Measurements from ENCODE around the gene IL9R. TPM values are rescaled to one million over a fixed set of nuclear protein-coding genes. Genes with fewer than 3 reads are reported as not detected.

Gene IL9R
- polyA plus RNA-seq (2013, experiment 1 of 2) = 0.07 TPM
- 0.06 TPM for polyA plus RNA-seq (2013, experiment 2 of 2)

- Histone ChIP-seq H3K4ac (ENCODE audit: low read depth, low read length) (no peak within 1 kb of the TSS), H3K79me1 (ENCODE audit: low read length) (no peaks in the 10 kb centered on the region), H2AK5ac (ENCODE audit: low read length) (no peak within 1 kb of the TSS), H3K27ac (ENCODE audit: low read depth, low read length) (no peak within 1 kb of the TSS), H3K27me3 (ENCODE audit: insufficient read depth, low read length, poor library complexity) (no peaks in the 10 kb centered on the region), H3K4me1 (ENCODE audit: control insufficient read depth, low read depth, low read length) (no peaks in the 10 kb centered on the region), H4K8ac (ENCODE audit: low read depth, low read length) (no peak within 1 kb of the TSS), H3K36me3 (ENCODE audit: control insufficient read depth, insufficient read depth, low read length) (no peaks in the 10 kb centered on the region), H3K56ac (ENCODE audit: low read length) (no peak within 1 kb of the TSS), H3K4me2 (ENCODE audit: low read length) (no peak within 1 kb of the TSS), H2BK5ac (ENCODE audit: low read length) (no peak within 1 kb of the TSS), H2BK15ac (replicated peaks; ENCODE audit: low read depth) (no peak within 1 kb of the TSS), H3K23ac (ENCODE audit: low read length) (no peak within 1 kb of the TSS), H4K5ac (ENCODE audit: low read length) (no peak within 1 kb of the TSS), H2BK120ac (ENCODE audit: low read depth, low read length) (no peak within 1 kb of the TSS), H3K4me3 (ENCODE audit: low read length) (no peak within 1 kb of the TSS), H3K79me2 (ENCODE audit: control insufficient read depth, insufficient read depth, low read length) (no peaks in the 10 kb centered on the region), H3K18ac (ENCODE audit: low read length) (no peak within 1 kb of the TSS), H3K9ac (ENCODE audit: low read length) (no peak within 1 kb of the TSS)
- DNase-seq = no peak
- WGBS (ENCODE audit: extremely low coverage, insufficient coverage, low lambda C conversion rate) = no CpG with 5 or more reads among the region's 5 CpGs
Observed at GRCh38 chrX:155997436-155997835, at the start of gene IL9R. Gene IL9R (plus strand): TSS chrX:155997696. CDS start chrX:155997760, 64 bp downstream.

DNA sequence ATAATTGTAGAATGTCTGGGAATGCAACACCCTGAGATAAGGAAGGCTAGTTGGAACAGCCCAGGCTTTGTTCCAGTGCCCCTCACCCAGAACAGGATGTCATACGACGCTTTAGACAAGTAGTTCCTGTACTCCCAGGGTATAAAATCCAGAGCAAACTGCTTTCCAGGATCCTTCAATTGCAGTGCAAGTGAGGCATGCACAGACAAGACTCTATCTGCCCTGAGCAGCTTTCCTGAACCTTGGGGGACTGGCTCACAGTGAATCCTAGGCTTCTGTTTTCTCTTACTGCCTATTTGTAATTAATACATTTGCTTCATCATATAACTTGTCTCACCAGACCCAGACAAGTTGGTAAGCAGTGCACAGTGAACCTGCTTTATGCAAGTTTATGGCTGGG is 48.4 kb upstream of the IL9R start:
- Histone ChIP-seq H3K9ac (ENCODE audit: low read length) (no peak overlapping the region), H2BK120ac (ENCODE audit: low read depth, low read length) (no peak overlapping the region), H3K79me1 (ENCODE audit: low read length) (no peaks in the 10 kb centered on the region), H3K27me3 (ENCODE audit: insufficient read depth, low read length, poor library complexity) (no peaks in the 10 kb centered on the region), H2AK5ac (ENCODE audit: low read length) (no peak overlapping the region), H3K36me3 (ENCODE audit: control insufficient read depth, insufficient read depth, low read length) (no peaks in the 10 kb centered on the region), H3K79me2 (ENCODE audit: control insufficient read depth, insufficient read depth, low read length) (no peaks in the 10 kb centered on the region), H3K18ac (ENCODE audit: low read length) (no peak overlapping the region), H3K27ac (ENCODE audit: low read depth, low read length) (no peak overlapping the region), H4K8ac (ENCODE audit: low read depth, low read length) (no peak overlapping the region), H4K5ac (ENCODE audit: low read length) (no peak overlapping the region), H3K23ac (ENCODE audit: low read length) (no peak overlapping the region), H3K56ac (ENCODE audit: low read length) (no peak overlapping the region), H3K4me2 (ENCODE audit: low read length) (no peak overlapping the region), H2BK15ac (replicated peaks; ENCODE audit: low read depth) (no peak overlapping the region), H3K4me3 (ENCODE audit: low read length) (no peak overlapping the region), H2BK5ac (ENCODE audit: low read length) (no peak overlapping the region), H3K4ac (ENCODE audit: low read depth, low read length) (no peak overlapping the region), H3K4me1 (ENCODE audit: control insufficient read depth, low read depth, low read length) (no peaks in the 10 kb centered on the region)
- no peak for DNase-seq
- no CpG with 5 or more reads among the region's 2 CpGs for WGBS (ENCODE audit: extremely low coverage, insufficient coverage, low lambda C conversion rate)

DNA sequence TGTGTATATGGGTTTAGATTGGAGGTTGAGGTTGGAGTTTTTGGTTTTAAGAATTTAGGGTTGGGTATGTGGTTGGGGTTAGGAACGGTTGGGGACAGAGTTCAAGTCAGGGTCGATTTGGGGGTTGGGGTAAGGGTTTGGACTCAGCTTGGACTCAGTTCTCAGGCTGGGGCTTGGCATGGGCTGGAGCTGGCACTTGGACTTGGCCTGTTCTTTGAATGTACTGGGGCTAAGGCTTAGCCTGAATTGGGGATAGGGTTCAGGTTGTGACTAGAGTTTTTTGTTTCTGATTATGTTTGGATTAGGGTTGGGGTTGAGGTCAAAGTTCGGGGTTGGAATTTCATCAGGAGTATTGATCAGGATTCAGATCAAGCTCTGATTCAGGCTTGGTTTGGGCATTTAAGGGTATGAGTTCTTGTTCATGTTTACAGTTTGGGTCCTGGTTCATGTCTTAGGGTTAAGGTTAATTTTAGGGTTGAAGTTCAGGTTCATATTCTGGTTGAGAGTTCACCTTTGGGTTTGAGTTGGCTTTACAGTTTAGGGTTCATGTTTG is 46.2 kb upstream of the IL9R start:
- H3K79me2 ChIP-seq (ENCODE audit: control insufficient read depth, insufficient read depth, low read length) = no peaks in the 10 kb centered on the region
- no peak overlapping the region for H3K56ac ChIP-seq (ENCODE audit: low read length)
- no peak for DNase-seq
- no peak overlapping the region for H3K23ac ChIP-seq (ENCODE audit: low read length)
- no peak overlapping the region for H2AK5ac ChIP-seq (ENCODE audit: low read length)
- no peak overlapping the region for H2BK15ac ChIP-seq (replicated peaks; ENCODE audit: low read depth)
- no peaks in the 10 kb centered on the region for H3K27me3 ChIP-seq (ENCODE audit: insufficient read depth, low read length, poor library complexity)
- no peak overlapping the region for H3K4ac ChIP-seq (ENCODE audit: low read depth, low read length)
- H3K27ac ChIP-seq (ENCODE audit: low read depth, low read length) = no peak overlapping the region
- no peaks in the 10 kb centered on the region for H3K79me1 ChIP-seq (ENCODE audit: low read length)
- H4K5ac ChIP-seq (ENCODE audit: low read length) = no peak overlapping the region
- no peak overlapping the region for H2BK5ac ChIP-seq (ENCODE audit: low read length)
- H4K8ac ChIP-seq (ENCODE audit: low read depth, low read length) = no peak overlapping the region
- WGBS (ENCODE audit: extremely low coverage, insufficient coverage, low lambda C conversion rate) = 100% methylated on average over 2 of the region's 3 CpGs
- H3K36me3 ChIP-seq (ENCODE audit: control insufficient read depth, insufficient read depth, low read length) = no peaks in the 10 kb centered on the region
- H3K4me2 ChIP-seq (ENCODE audit: low read length) = no peak overlapping the region
- no peak overlapping the region for H3K4me3 ChIP-seq (ENCODE audit: low read length)
- no peak overlapping the region for H2BK120ac ChIP-seq (ENCODE audit: low read depth, low read length)
- no peaks in the 10 kb centered on the region for H3K4me1 ChIP-seq (ENCODE audit: control insufficient read depth, low read depth, low read length)
- no peak overlapping the region for H3K18ac ChIP-seq (ENCODE audit: low read length)
- H3K9ac ChIP-seq (ENCODE audit: low read length) = no peak overlapping the region

DNA sequence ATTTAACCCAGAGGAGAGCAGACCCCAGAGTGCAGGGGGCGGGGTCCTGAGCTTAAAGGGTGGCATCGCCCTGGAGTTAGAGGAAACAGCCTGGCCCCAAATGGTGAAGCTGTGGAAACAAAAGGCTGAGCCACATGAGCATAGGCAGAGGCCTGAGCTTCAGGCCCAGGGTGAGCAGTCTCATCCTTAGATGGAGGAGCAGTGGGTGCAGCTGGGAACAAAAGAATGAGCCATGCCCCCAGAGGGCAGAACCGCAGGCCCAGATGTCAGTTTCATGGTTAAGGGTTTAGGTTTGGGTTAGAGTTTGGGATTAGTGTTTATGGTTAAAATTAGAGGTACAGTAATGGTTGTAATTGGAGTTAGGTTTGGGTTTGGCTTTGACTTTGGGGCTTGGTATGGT is 44.4 kb upstream of the IL9R start:
- no CpG with 5 or more reads among the region's 3 CpGs for WGBS (ENCODE audit: extremely low coverage, insufficient coverage, low lambda C conversion rate)
- H3K4me2 ChIP-seq (ENCODE audit: low read length) = no peak overlapping the region
- no peak overlapping the region for H3K56ac ChIP-seq (ENCODE audit: low read length)

DNA sequence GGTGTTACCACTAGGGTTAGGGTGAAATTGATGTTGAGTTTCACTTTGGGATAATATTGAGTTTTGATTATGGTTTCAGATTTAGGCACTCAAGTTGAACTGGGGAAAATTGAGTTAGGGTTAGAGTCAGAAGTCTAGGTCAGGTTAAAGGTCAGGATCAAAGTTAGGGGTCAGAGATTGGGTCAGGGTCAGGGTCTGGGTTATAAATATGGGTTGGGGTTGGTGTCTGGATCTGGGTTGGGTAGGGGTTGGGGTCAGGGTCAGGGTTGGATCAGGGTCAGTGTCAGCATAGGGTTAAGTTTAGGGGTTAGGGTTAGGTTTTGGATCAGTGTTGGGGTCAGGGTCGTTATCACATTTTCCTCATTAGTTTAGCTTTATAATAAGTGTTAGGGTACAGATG is 42.7 kb upstream of the IL9R start:
- H2AK5ac ChIP-seq (ENCODE audit: low read length) = no peak overlapping the region

More for the DNA sequence above, 44.4 kb upstream of the IL9R start:
- no peak overlapping the region for H2BK5ac ChIP-seq (ENCODE audit: low read length)
- no peak overlapping the region for H2BK15ac ChIP-seq (replicated peaks; ENCODE audit: low read depth)
- no peak overlapping the region for H2BK120ac ChIP-seq (ENCODE audit: low read depth, low read length)
- no peak overlapping the region for H3K27ac ChIP-seq (ENCODE audit: low read depth, low read length)
- H4K5ac ChIP-seq (ENCODE audit: low read length) = no peak overlapping the region
- DNase-seq = no peak
- no peaks in the 10 kb centered on the region for H3K4me1 ChIP-seq (ENCODE audit: control insufficient read depth, low read depth, low read length)
- no peak overlapping the region for H3K4ac ChIP-seq (ENCODE audit: low read depth, low read length)
- no peaks in the 10 kb centered on the region for H3K79me1 ChIP-seq (ENCODE audit: low read length)
- no peaks in the 10 kb centered on the region for H3K27me3 ChIP-seq (ENCODE audit: insufficient read depth, low read length, poor library complexity)
- H4K8ac ChIP-seq (ENCODE audit: low read depth, low read length) = no peak overlapping the region
- no peak overlapping the region for H3K4me3 ChIP-seq (ENCODE audit: low read length)
- no peaks in the 10 kb centered on the region for H3K36me3 ChIP-seq (ENCODE audit: control insufficient read depth, insufficient read depth, low read length)
- H3K79me2 ChIP-seq (ENCODE audit: control insufficient read depth, insufficient read depth, low read length) = no peaks in the 10 kb centered on the region
- H3K9ac ChIP-seq (ENCODE audit: low read length) = no peak overlapping the region
- H3K23ac ChIP-seq (ENCODE audit: low read length) = no peak overlapping the region
- H2AK5ac ChIP-seq (ENCODE audit: low read length) = no peak overlapping the region
- H3K18ac ChIP-seq (ENCODE audit: low read length) = no peak overlapping the region

GRCh38 chrX:155956099-155956498 is 41.4 kb upstream of the IL9R start:
- H3K36me3 ChIP-seq (ENCODE audit: control insufficient read depth, insufficient read depth, low read length) = no peaks in the 10 kb centered on the region
- no peak overlapping the region for H3K23ac ChIP-seq (ENCODE audit: low read length)
- no peak overlapping the region for H3K9ac ChIP-seq (ENCODE audit: low read length)
- H3K79me2 ChIP-seq (ENCODE audit: control insufficient read depth, insufficient read depth, low read length) = no peaks in the 10 kb centered on the region
- peak overlapping the region; percentile 73 for H3K56ac ChIP-seq (ENCODE audit: low read length)
- no peak overlapping the region for H3K27ac ChIP-seq (ENCODE audit: low read depth, low read length)
- H3K27me3 ChIP-seq (ENCODE audit: insufficient read depth, low read length, poor library complexity) = no peaks in the 10 kb centered on the region
- peak overlapping the region; percentile 29 for H3K4ac ChIP-seq (ENCODE audit: low read depth, low read length)
- no peak overlapping the region for H4K5ac ChIP-seq (ENCODE audit: low read length)
- H2BK120ac ChIP-seq (ENCODE audit: low read depth, low read length) = peak overlapping the region; percentile 19
- H2AK5ac ChIP-seq (ENCODE audit: low read length) = peak overlapping the region; percentile 85
- H3K18ac ChIP-seq (ENCODE audit: low read length) = peak overlapping the region; percentile 6
- no peak overlapping the region for H3K4me2 ChIP-seq (ENCODE audit: low read length)
- H2BK15ac ChIP-seq (replicated peaks; ENCODE audit: low read depth) = no peak overlapping the region
- no peak overlapping the region for H4K8ac ChIP-seq (ENCODE audit: low read depth, low read length)
- DNase-seq = no peak
- H3K79me1 ChIP-seq (ENCODE audit: low read length) = no peaks in the 10 kb centered on the region
- H3K4me1 ChIP-seq (ENCODE audit: control insufficient read depth, low read depth, low read length) = no peaks in the 10 kb centered on the region
- H2BK5ac ChIP-seq (ENCODE audit: low read length) = peak overlapping the region; percentile 61
- whole genome bisulfite sequencing (ENCODE audit: extremely low coverage, insufficient coverage, low lambda C conversion rate) = no CpG with 5 or more reads among the region's 9 CpGs
- no peak overlapping the region for H3K4me3 ChIP-seq (ENCODE audit: low read length)

More for the DNA sequence above, 42.7 kb upstream of the IL9R start:
- H3K4me1 ChIP-seq (ENCODE audit: control insufficient read depth, low read depth, low read length) = no peaks in the 10 kb centered on the region
- no peak overlapping the region for H2BK5ac ChIP-seq (ENCODE audit: low read length)
- no peak overlapping the region for H4K5ac ChIP-seq (ENCODE audit: low read length)
- H3K79me1 ChIP-seq (ENCODE audit: low read length) = no peaks in the 10 kb centered on the region
- no peaks in the 10 kb centered on the region for H3K36me3 ChIP-seq (ENCODE audit: control insufficient read depth, insufficient read depth, low read length)
- H4K8ac ChIP-seq (ENCODE audit: low read depth, low read length) = no peak overlapping the region
- WGBS (ENCODE audit: extremely low coverage, insufficient coverage, low lambda C conversion rate) = no CpG with 5 or more reads among the region's 1 CpG
- H3K4ac ChIP-seq (ENCODE audit: low read depth, low read length) = no peak overlapping the region
- no peak overlapping the region for H3K56ac ChIP-seq (ENCODE audit: low read length)
- no peak overlapping the region for H2BK15ac ChIP-seq (replicated peaks; ENCODE audit: low read depth)
- H3K79me2 ChIP-seq (ENCODE audit: control insufficient read depth, insufficient read depth, low read length) = no peaks in the 10 kb centered on the region
- H3K4me3 ChIP-seq (ENCODE audit: low read length) = no peak overlapping the region
- H3K4me2 ChIP-seq (ENCODE audit: low read length) = no peak overlapping the region
- H3K27ac ChIP-seq (ENCODE audit: low read depth, low read length) = no peak overlapping the region
- DNase-seq = no peak
- H3K23ac ChIP-seq (ENCODE audit: low read length) = no peak overlapping the region
- H3K27me3 ChIP-seq (ENCODE audit: insufficient read depth, low read length, poor library complexity) = no peaks in the 10 kb centered on the region
- no peak overlapping the region for H3K18ac ChIP-seq (ENCODE audit: low read length)
- no peak overlapping the region for H3K9ac ChIP-seq (ENCODE audit: low read length)
- H2BK120ac ChIP-seq (ENCODE audit: low read depth, low read length) = no peak overlapping the region

Data from mesendoderm (in vitro differentiated cells).